Osteoblast (primary cell): Measurements from ENCODE around the gene RBPJL. TPM values are rescaled to one million over a fixed set of nuclear protein-coding genes. Genes with fewer than 3 reads are reported as not detected.

Source experiments
- DNase-seq: peaks from one replicate; pipeline ENCODE4 v3.0.0; 2011; ENCODE audit warnings: low spot score, mixed read lengths; ENCODE audit not compliant: insufficient read length; ENCODE audit errors: missing footprints
- H2AFZ ChIP-seq: 2 replicates; pipeline ENCODE4 v1.6.0; 2011; ENCODE audit warnings: mild to moderate bottlenecking, low read length
- H3K27ac ChIP-seq: 2 replicates; pipeline ENCODE4 v1.5.1; 2011; ENCODE audit warnings: mild to moderate bottlenecking, low read depth, low read length, moderate library complexity
- H3K27me3 ChIP-seq: 2 replicates; pipeline ENCODE4 v1.6.0; 2012; ENCODE audit warnings: mild to moderate bottlenecking, control low read depth, inconsistent platforms, low read length, moderate library complexity; ENCODE audit not compliant: insufficient read depth
- H3K36me3 ChIP-seq: 2 replicates; pipeline ENCODE4 v1.5.1; 2011; ENCODE audit warnings: mild to moderate bottlenecking, low read length, control low read depth, moderate library complexity; ENCODE audit not compliant: insufficient read depth
- H3K4me1 ChIP-seq: 2 replicates; pipeline ENCODE4 v1.5.1; 2011; ENCODE audit warnings: mild to moderate bottlenecking, low read length, control low read depth, moderate library complexity; ENCODE audit not compliant: insufficient read depth
- H3K4me2 ChIP-seq: 2 replicates; pipeline ENCODE4 v1.6.0; 2011; ENCODE audit warnings: mild to moderate bottlenecking, low read length; ENCODE audit not compliant: insufficient read depth
- H3K4me3 ChIP-seq: fragments of 200-600 bp; sonication (generic); 3 replicates; pipeline ENCODE4 v1.5.1; 2012; ENCODE audit warnings: mild to moderate bottlenecking, low read length, inconsistent platforms; ENCODE audit not compliant: insufficient read depth
- H3K79me2 ChIP-seq: 2 replicates; pipeline ENCODE4 v1.6.0; 2012; ENCODE audit warnings: mild to moderate bottlenecking, low read length, control low read depth, inconsistent platforms; ENCODE audit not compliant: insufficient read depth
- H3K9me3 ChIP-seq: 2 replicates; pipeline ENCODE4 v1.5.1; 2011; ENCODE audit warnings: low read depth, low read length, control low read depth
- H4K20me1 ChIP-seq: 2 replicates; pipeline ENCODE4 v1.6.0; 2012; ENCODE audit warnings: mild to moderate bottlenecking, low read length, control low read depth; ENCODE audit not compliant: insufficient read depth
- CTCF ChIP-seq: IDR thresholded peaks from 2 replicates; pipeline ENCODE4 v1.5.1; 2011; ENCODE audit warnings: mild to moderate bottlenecking, low read depth, low read length, moderate library complexity; ENCODE audit errors: extremely low read depth
- total RNA-seq: library from RNA; depleted of rRNA; stranded (reverse); fragments of >200 nt; gene quantifications from 2 replicates; pipeline ENCODE4 v1.2.3, GENCODE V29; 2012

The RBPJL gene
- total RNA-seq, 1 donor = not detected

- Histone ChIP-seq H3K36me3 (no peaks in the 10 kb centered on the region), H3K4me3 (no peak overlapping the region), H3K27ac (no peak overlapping the region), H3K4me2 (no peak overlapping the region), H3K27me3 (peaks cover 5% of the 10 kb centered on the region), H3K4me1 (no peaks in the 10 kb centered on the region), H2AFZ (no peak overlapping the region), H3K9me3 (no peaks in the 10 kb centered on the region), H3K79me2 (no peaks in the 10 kb centered on the region), H4K20me1 (no peaks in the 10 kb centered on the region)
- TF ChIP-seq CTCF = no peak
- DNase-seq = no peak
These were observed 6.9 kb upstream of the RBPJL start for GRCh38 chr20:45299786-45300185.

GRCh38 chr20:45300961-45301360 is 5.7 kb upstream of the RBPJL start:
- no peaks in the 10 kb centered on the region for H3K79me2 ChIP-seq
- no peaks in the 10 kb centered on the region for H3K36me3 ChIP-seq
- H3K4me3 ChIP-seq = no peak overlapping the region
- no peaks in the 10 kb centered on the region for H3K9me3 ChIP-seq
- H3K4me2 ChIP-seq = no peak overlapping the region
- peak; percentile 91 for DNase-seq
- H3K4me1 ChIP-seq = no peaks in the 10 kb centered on the region
- H2AFZ ChIP-seq = no peak overlapping the region
- peak; percentile 39 for TF ChIP-seq CTCF
- peaks cover 5% of the 10 kb centered on the region for H3K27me3 ChIP-seq
- no peaks in the 10 kb centered on the region for H4K20me1 ChIP-seq
- no peak overlapping the region for H3K27ac ChIP-seq

DNA sequence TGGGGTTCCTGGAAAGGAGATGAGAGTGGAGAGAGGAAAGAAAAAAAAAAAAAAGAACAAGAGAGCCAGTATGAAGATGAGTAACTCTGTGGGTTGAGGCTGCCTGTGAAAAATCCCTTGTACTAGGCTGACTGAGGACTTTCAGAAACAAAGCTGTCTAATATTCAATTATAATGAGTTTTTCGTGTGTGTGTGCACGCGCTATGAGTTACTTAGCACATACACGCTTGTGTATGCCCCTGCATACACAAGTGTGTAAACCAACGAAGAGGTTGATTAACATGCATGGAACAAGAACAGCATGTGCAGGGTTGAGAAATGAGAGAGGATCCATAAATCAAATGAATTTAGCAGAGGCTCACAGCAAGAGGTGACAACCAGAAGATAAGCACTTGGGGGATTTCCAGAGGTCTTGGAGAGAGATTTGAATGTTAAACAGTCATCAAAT is 4.8 kb upstream of the RBPJL start:
- no peaks in the 10 kb centered on the region for H3K79me2 ChIP-seq
- no peaks in the 10 kb centered on the region for H4K20me1 ChIP-seq
- H2AFZ ChIP-seq = no peak overlapping the region
- no peak for TF ChIP-seq CTCF
- H3K9me3 ChIP-seq = no peaks in the 10 kb centered on the region
- no peak overlapping the region for H3K27ac ChIP-seq
- DNase-seq = no peak
- no peaks in the 10 kb centered on the region for H3K36me3 ChIP-seq
- H3K4me1 ChIP-seq = no peaks in the 10 kb centered on the region
- H3K4me3 ChIP-seq = no peak overlapping the region
- H3K27me3 ChIP-seq = peaks cover 12% of the 10 kb centered on the region
- H3K4me2 ChIP-seq = no peak overlapping the region

DNA sequence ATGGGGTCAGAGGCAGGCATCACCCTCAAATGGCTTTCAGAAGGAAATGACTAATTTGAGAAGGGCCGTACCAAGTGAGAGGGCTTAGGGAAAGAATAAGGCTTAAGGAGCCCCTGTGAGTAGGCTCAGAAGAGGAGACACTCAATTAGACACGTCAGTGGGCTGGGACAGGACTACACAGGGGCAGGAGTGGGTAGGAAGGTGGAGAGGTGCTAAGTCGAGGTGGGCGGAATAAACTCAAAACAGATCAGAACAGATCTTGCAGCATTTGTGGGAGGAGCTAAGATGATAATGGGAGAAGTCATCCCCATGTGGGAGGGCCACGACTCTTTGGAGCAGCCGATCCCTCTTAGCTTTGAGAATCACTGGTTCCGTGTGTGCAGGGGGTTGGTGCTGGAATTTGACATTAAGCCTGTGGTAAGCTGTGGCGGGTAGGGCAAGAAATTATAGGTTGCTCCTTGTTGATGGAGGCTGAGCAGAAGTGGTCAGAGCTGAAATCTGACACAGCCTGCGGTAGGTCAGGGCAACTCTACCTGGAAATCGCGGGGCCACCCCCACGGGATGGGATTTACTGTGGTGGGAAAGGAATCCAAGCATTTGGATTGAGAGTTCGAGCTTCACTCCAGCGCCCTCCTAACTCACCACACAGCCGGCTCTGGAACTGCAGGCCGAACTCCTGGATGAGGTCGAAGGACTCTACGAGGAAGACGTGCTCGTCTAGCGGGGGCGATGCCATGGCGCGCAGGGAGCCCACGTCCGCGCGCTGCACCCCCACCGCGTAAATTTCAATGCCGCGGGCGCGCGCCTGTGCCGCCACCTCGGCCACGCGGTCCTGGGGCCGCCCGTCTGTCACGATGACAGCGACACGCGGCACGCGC is 2.8 kb upstream of the RBPJL start:
- H3K9me3 ChIP-seq = no peaks in the 10 kb centered on the region
- H3K4me2 ChIP-seq = peak overlapping the region; percentile 23
- peak; percentile 91 for DNase-seq
- no peak overlapping the region for H3K27ac ChIP-seq
- no peaks in the 10 kb centered on the region for H3K4me1 ChIP-seq
- peaks cover 25% of the 10 kb centered on the region for H3K27me3 ChIP-seq
- no peak overlapping the region for H3K4me3 ChIP-seq
- peak overlapping the region; percentile 62 for H2AFZ ChIP-seq
- TF ChIP-seq CTCF = no peak
- no peaks in the 10 kb centered on the region for H3K79me2 ChIP-seq
- H4K20me1 ChIP-seq = no peaks in the 10 kb centered on the region
- H3K36me3 ChIP-seq = no peaks in the 10 kb centered on the region
